ENCODE data around the gene MATN1. TPM values are rescaled to one million over a fixed set of nuclear protein-coding genes. Genes with fewer than 3 reads are reported as not detected.
A peak's percentile ranks its signal among the peaks of the same experiment; 100 is the strongest.

MATN1 gene
- total RNA-seq, 1 experiment from 2014 or later = not detected

- Histone ChIP-seq H3K27me3 (no peaks in the 10 kb centered on the region), H3K4me3 (no peak overlapping the region), H3K36me3 (no peaks in the 10 kb centered on the region), H3K9me3 (peaks cover 5% of the 10 kb centered on the region; the same call in 1 of the 2 replicates)
- no peak for DNase-seq
Observed at GRCh38 chr1:30715886-30716285, 7.5 kb downstream of the MATN1 start.

GRCh38 chr1:30715216-30715615 lies 8.2 kb downstream of the MATN1 start:
- Histone ChIP-seq H3K27me3 (no peaks in the 10 kb centered on the region), H3K9me3 (peaks cover 5% of the 10 kb centered on the region; the same call in 1 of the 2 replicates), H3K36me3 (no peaks in the 10 kb centered on the region), H3K4me3 (no peak overlapping the region)
- no peak for DNase-seq

- Histone ChIP-seq H3K36me3 (no peaks in the 10 kb centered on the region), H3K9me3 (peaks cover 5% of the 10 kb centered on the region; the same call in 1 of the 2 replicates), H3K27me3 (no peaks in the 10 kb centered on the region), H3K4me3 (no peak overlapping the region)
- no peak for DNase-seq
Observed at GRCh38 chr1:30714536-30715090, 8.8 kb downstream of the MATN1 start.

- Histone ChIP-seq H3K4me3 (no peak overlapping the region), H3K27me3 (no peaks in the 10 kb centered on the region), H3K36me3 (no peaks in the 10 kb centered on the region), H3K9me3 (peaks cover 5% of the 10 kb centered on the region; the same call in 1 of the 2 replicates)
- DNase-seq = no peak
Observed at GRCh38 chr1:30714025-30714424, 9.4 kb downstream of the MATN1 start.

GRCh38 chr1:30713311-30713710 lies 10.1 kb downstream of the MATN1 start:
- Histone ChIP-seq H3K9me3 (peaks cover 5% of the 10 kb centered on the region; the same call in 1 of the 2 replicates), H3K36me3 (no peaks in the 10 kb centered on the region), H3K27me3 (no peaks in the 10 kb centered on the region), H3K4me3 (no peak overlapping the region)
- no peak for DNase-seq

GRCh38 chr1:30712583-30712982 lies 10.8 kb downstream of the MATN1 start:
- Histone ChIP-seq H3K9me3 (peaks cover 5% of the 10 kb centered on the region; the same call in 1 of the 2 replicates), H3K4me3 (no peak overlapping the region), H3K36me3 (no peaks in the 10 kb centered on the region), H3K27me3 (no peaks in the 10 kb centered on the region)
- DNase-seq = no peak

- Histone ChIP-seq H3K9me3 (peaks cover 3% of the 10 kb centered on the region; the same call in 1 of the 2 replicates), H3K4me3 (no peak overlapping the region), H3K27me3 (no peaks in the 10 kb centered on the region), H3K36me3 (no peaks in the 10 kb centered on the region)
- no peak for DNase-seq
Observed at GRCh38 chr1:30710407-30710806, 13.0 kb downstream of the MATN1 start.

GRCh38 chr1:30708361-30708728 lies 15.0 kb downstream of the MATN1 start:
- no peak for DNase-seq
- Histone ChIP-seq H3K9me3 (no peaks in the 10 kb centered on the region), H3K4me3 (no peak overlapping the region), H3K27me3 (no peaks in the 10 kb centered on the region), H3K36me3 (no peaks in the 10 kb centered on the region)

GRCh38 chr1:30707412-30708360 lies 15.7 kb downstream of the MATN1 start:
- Histone ChIP-seq H3K9me3 (no peaks in the 10 kb centered on the region), H3K36me3 (no peaks in the 10 kb centered on the region), H3K27me3 (no peaks in the 10 kb centered on the region), H3K4me3 (no peak overlapping the region)
- DNase-seq = peak; percentile 41

GRCh38 chr1:30706528-30706927 lies 16.9 kb downstream of the MATN1 start:
- H3K36me3 ChIP-seq = no peaks in the 10 kb centered on the region
- DNase-seq = peak; percentile 71
- H3K4me3 ChIP-seq = no peak overlapping the region
- no peaks in the 10 kb centered on the region for H3K9me3 ChIP-seq
- H3K27me3 ChIP-seq = no peaks in the 10 kb centered on the region

- H3K36me3 ChIP-seq = no peaks in the 10 kb centered on the region
- no peak for DNase-seq
- no peaks in the 10 kb centered on the region for H3K9me3 ChIP-seq
- H3K27me3 ChIP-seq = no peaks in the 10 kb centered on the region
- H3K4me3 ChIP-seq = no peak overlapping the region
Observed at GRCh38 chr1:30705698-30706097, 17.7 kb downstream of the MATN1 start.

- Histone ChIP-seq H3K27me3 (no peaks in the 10 kb centered on the region), H3K9me3 (no peaks in the 10 kb centered on the region), H3K4me3 (no peak overlapping the region), H3K36me3 (no peaks in the 10 kb centered on the region)
- DNase-seq = peak; percentile 62
Observed at GRCh38 chr1:30704765-30705509, 18.4 kb downstream of the MATN1 start.

- no peaks in the 10 kb centered on the region for H3K27me3 ChIP-seq
- no peaks in the 10 kb centered on the region for H3K9me3 ChIP-seq
- H3K4me3 ChIP-seq = no peak overlapping the region
- DNase-seq = peak; percentile 61
- no peaks in the 10 kb centered on the region for H3K36me3 ChIP-seq
Observed at GRCh38 chr1:30704271-30704670, 19.1 kb downstream of the MATN1 start.

- Histone ChIP-seq H3K4me3 (no peak overlapping the region), H3K9me3 (no peaks in the 10 kb centered on the region), H3K27me3 (no peaks in the 10 kb centered on the region), H3K36me3 (no peaks in the 10 kb centered on the region)
- no peak for DNase-seq
Observed at GRCh38 chr1:30702823-30703222, 20.6 kb downstream of the MATN1 start.

GRCh38 chr1:30701258-30701633 lies 22.1 kb downstream of the MATN1 start:
- Histone ChIP-seq H3K36me3 (no peaks in the 10 kb centered on the region), H3K9me3 (no peaks in the 10 kb centered on the region), H3K4me3 (no peak overlapping the region), H3K27me3 (no peaks in the 10 kb centered on the region)
- no peak for DNase-seq

- Histone ChIP-seq H3K9me3 (no peaks in the 10 kb centered on the region), H3K4me3 (no peak overlapping the region), H3K27me3 (no peaks in the 10 kb centered on the region), H3K36me3 (no peaks in the 10 kb centered on the region)
- DNase-seq = peak; percentile 90
Observed at GRCh38 chr1:30700528-30701257, 22.7 kb downstream of the MATN1 start.
